Measurements from ENCODE around the gene GNAS. TPM values are rescaled to one million over a fixed set of nuclear protein-coding genes. Genes with fewer than 3 reads are reported as not detected.

Gene GNAS
- total RNA-seq, 2 donors from 2014 or later = 1,246 to 1,267 TPM

GRCh38 chr20:58807801-58808200 is 44.7 kb upstream of the GNAS start:
- TF ChIP-seq, protein P1, sequence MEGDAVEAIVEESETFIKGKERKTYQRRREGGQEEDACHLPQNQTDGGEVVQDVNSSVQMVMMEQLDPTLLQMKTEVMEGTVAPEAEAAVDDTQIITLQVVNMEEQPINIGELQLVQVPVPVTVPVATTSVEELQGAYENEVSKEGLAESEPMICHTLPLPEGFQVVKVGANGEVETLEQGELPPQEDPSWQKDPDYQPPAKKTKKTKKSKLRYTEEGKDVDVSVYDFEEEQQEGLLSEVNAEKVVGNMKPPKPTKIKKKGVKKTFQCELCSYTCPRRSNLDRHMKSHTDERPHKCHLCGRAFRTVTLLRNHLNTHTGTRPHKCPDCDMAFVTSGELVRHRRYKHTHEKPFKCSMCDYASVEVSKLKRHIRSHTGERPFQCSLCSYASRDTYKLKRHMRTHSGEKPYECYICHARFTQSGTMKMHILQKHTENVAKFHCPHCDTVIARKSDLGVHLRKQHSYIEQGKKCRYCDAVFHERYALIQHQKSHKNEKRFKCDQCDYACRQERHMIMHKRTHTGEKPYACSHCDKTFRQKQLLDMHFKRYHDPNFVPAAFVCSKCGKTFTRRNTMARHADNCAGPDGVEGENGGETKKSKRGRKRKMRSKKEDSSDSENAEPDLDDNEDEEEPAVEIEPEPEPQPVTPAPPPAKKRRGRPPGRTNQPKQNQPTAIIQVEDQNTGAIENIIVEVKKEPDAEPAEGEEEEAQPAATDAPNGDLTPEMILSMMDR (conservative IDR thresholded peaks at IDR 0.05) = no peak
- DNase-seq = no peak
- Mint-ChIP-seq H3K9me3 (no peaks in the 10 kb centered on the region), H3K4me3 (no peak overlapping the region), H3K27me3 (ENCODE audit: insufficient read depth) (no peaks in the 10 kb centered on the region), H3K4me1 (peaks cover 29% of the 10 kb centered on the region), H3K27ac (no peak overlapping the region), H3K36me3 (ENCODE audit: low read depth) (no peaks in the 10 kb centered on the region)
- no peak overlapping the region for H3K27ac ChIP-seq (ENCODE audit: low read depth, low read length)
- H3K4me1 ChIP-seq (ENCODE audit: control insufficient read depth, insufficient read depth, low read length) = no peaks in the 10 kb centered on the region
- no peaks in the 10 kb centered on the region for H3K9me3 ChIP-seq (ENCODE audit: control insufficient read depth, low read length)
- 92 to 95% methylated on average over 10 to 11 of the region's 11 CpGs for WGBS, 2 experiments (ENCODE audit: insufficient coverage in 1 of 2, insufficient read length in 1 of 2)
- H3K4me3 ChIP-seq (ENCODE audit: low read length) = no peak overlapping the region
- H3K36me3 ChIP-seq (ENCODE audit: control insufficient read depth, insufficient read depth, low read length) = no peaks in the 10 kb centered on the region
- no peaks in the 10 kb centered on the region for H3K27me3 ChIP-seq (ENCODE audit: control insufficient read depth, insufficient read depth, low read length, poor library complexity, severe bottlenecking)
- H3K9ac ChIP-seq (ENCODE audit: extremely low read depth, low read length, poor library complexity, severe bottlenecking) = no peak overlapping the region

DNA sequence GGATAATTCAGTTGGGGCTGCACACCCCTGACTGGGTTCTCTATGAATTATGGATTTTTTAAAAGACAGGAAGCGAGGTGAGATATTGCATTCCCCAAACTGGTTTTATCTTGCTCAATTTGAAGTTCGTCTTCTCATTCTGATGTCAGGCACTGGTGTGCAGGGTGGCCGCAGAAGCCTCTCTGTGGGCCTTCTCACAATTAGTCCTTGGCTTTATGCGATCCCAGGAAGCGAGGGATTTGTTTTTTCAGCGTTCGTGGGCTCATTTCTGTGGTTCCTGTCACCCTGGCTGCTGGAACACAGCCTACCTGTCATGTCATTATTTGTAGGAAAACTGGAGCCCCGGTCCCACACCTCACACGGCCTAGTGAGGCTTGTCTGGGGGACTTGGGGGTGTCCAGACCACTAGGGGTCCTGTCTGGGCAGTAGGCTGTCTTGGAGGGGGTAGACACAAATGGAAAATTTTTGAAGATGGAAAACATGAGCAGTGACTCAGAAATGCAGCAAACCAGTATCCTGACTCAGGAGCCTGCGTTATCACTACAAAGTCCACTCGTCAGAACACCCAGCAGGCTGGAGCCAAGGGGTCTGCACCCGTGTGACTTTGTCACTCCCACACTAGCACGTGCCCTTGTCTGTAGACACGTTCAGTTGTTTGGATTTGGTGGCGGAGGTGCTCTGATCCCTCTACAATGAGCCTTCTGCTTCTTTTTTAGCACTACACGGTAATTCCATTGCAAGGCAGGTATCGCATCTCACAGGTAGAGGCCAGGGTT is 44.1 kb upstream of the GNAS start:
- Histone ChIP-seq H3K27me3 (ENCODE audit: control insufficient read depth, insufficient read depth, low read length, poor library complexity, severe bottlenecking) (no peaks in the 10 kb centered on the region), H3K9me3 (ENCODE audit: control insufficient read depth, low read length) (no peaks in the 10 kb centered on the region), H3K4me1 (ENCODE audit: control insufficient read depth, insufficient read depth, low read length) (no peaks in the 10 kb centered on the region), H3K27ac (ENCODE audit: low read depth, low read length) (no peak overlapping the region), H3K4me3 (ENCODE audit: low read length) (no peak overlapping the region), H3K36me3 (ENCODE audit: control insufficient read depth, insufficient read depth, low read length) (no peaks in the 10 kb centered on the region), H3K9ac (ENCODE audit: extremely low read depth, low read length, poor library complexity, severe bottlenecking) (no peak overlapping the region)
- DNase-seq = no peak
- TF ChIP-seq, protein P1 (conservative IDR thresholded peaks at IDR 0.05) = no peak
- H3K4me3 Mint-ChIP-seq = no peak overlapping the region
- H3K9me3 Mint-ChIP-seq = no peaks in the 10 kb centered on the region
- no peak overlapping the region for H3K27ac Mint-ChIP-seq
- H3K4me1 Mint-ChIP-seq = peaks cover 24% of the 10 kb centered on the region
- H3K27me3 Mint-ChIP-seq (ENCODE audit: insufficient read depth) = no peaks in the 10 kb centered on the region
- no peaks in the 10 kb centered on the region for H3K36me3 Mint-ChIP-seq (ENCODE audit: low read depth)
- 89 to 90% methylated on average over 15 to 17 of the region's 17 CpGs for WGBS, 2 experiments (ENCODE audit: insufficient coverage in 1 of 2, insufficient read length in 1 of 2)

DNA sequence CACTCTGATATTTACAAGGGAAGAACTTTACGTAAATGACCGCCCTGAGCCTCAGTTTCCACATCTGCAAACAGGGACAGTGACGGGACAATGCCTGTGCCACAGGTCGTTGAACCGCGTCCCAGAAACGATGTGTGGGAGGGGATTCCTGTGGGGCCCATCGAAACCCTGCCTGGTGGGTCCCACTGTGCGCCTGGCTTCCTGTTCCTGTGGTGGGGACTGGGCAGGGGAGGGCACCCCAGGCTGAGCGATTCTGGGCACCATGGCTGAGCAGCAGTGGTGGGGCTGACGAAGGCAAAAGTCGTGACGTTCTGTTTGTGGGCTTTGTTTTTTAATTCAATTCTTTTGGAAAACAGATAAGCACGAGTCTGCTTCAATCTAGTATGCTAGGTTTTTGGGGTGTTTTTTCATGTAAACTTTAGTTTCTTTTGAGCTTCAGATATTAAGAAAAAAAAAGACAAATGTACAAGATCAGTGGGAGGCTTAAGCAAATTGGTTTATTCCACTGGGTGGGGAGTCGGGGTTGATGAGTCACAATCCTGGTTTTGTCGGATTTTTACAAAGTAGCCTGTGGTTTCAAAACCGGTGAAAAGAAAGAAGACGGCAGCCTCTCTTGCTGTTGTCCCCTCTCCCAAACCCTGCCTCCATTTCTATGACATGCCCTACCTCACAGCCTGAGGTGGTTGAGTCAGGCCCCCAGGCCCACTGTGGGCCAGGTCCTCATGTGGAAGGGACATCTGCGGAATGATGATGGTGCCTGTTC is 42.2 kb upstream of the GNAS start:
- H3K27ac Mint-ChIP-seq = no peak overlapping the region

More for the DNA sequence above, 42.2 kb upstream of the GNAS start:
- H3K4me1 ChIP-seq (ENCODE audit: control insufficient read depth, insufficient read depth, low read length) = no peaks in the 10 kb centered on the region
- H3K36me3 ChIP-seq (ENCODE audit: control insufficient read depth, insufficient read depth, low read length) = no peaks in the 10 kb centered on the region
- TF ChIP-seq, protein P1 (conservative IDR thresholded peaks at IDR 0.05) = no peak
- DNase-seq = no peak
- Mint-ChIP-seq H3K27me3 (ENCODE audit: insufficient read depth) (no peaks in the 10 kb centered on the region), H3K36me3 (ENCODE audit: low read depth) (no peaks in the 10 kb centered on the region), H3K4me1 (peaks cover 13% of the 10 kb centered on the region), H3K9me3 (no peaks in the 10 kb centered on the region), H3K4me3 (no peak overlapping the region)
- no peak overlapping the region for H3K4me3 ChIP-seq (ENCODE audit: low read length)
- H3K9me3 ChIP-seq (ENCODE audit: control insufficient read depth, low read length) = no peaks in the 10 kb centered on the region
- WGBS, 2 experiments (ENCODE audit: insufficient coverage in 1 of 2, insufficient read length in 1 of 2) = 92% methylated on average over 8 to 19 of the region's 19 CpGs
- H3K27me3 ChIP-seq (ENCODE audit: control insufficient read depth, insufficient read depth, low read length, poor library complexity, severe bottlenecking) = no peaks in the 10 kb centered on the region
- H3K27ac ChIP-seq (ENCODE audit: low read depth, low read length) = no peak overlapping the region
- H3K9ac ChIP-seq (ENCODE audit: extremely low read depth, low read length, poor library complexity, severe bottlenecking) = no peak overlapping the region
